Testis (tissue), 3 donors: ENCODE measurements around the gene RHOH. TPM values are rescaled to one million over a fixed set of nuclear protein-coding genes. Genes with fewer than 3 reads are reported as not detected.

Experiments used
- DNase-seq: peaks from one replicate; pipeline ENCODE4 v3.0.0-alpha.2; 2019
- H3K27ac ChIP-seq, 2 donors: fragments of 200-600 bp; sonication (generic); one replicate each; pipeline ENCODE4 v1.5.1; 2019
- H3K27me3 ChIP-seq: fragments of 200-600 bp; sonication (generic); one replicate; pipeline ENCODE4 v1.5.1; 2019
- H3K36me3 ChIP-seq: fragments of 200-600 bp; sonication (generic); one replicate; pipeline ENCODE4 v1.5.1; 2017; ENCODE audit warnings: low read depth; ENCODE audit errors: missing control alignments
- H3K4me1 ChIP-seq: fragments of 200-600 bp; sonication (generic); one replicate; pipeline ENCODE4 v1.5.1; 2019
- H3K4me3 ChIP-seq, 2 donors: fragments of 200-600 bp; sonication (generic); one replicate each; pipeline ENCODE4 v1.5.1; 2017 to 2019
- H3K9me3 ChIP-seq: fragments of 200-600 bp; sonication (generic); one replicate; pipeline ENCODE4 v1.5.1; 2017
- POLR2A ChIP-seq: fragments of 450-650 bp; IDR thresholded peaks from one replicate; pipeline ENCODE4 v1.6.1; 2017; ENCODE audit warnings: antibody characterized with exemption, mild to moderate bottlenecking, moderate library complexity
- WGBS, 2 donors: methylation state at CpG; one replicate each; pipeline ENCODE4 v1.1.5; 2018; 5-methylcytosine and 5-hydroxymethylcytosine counted together
- intact Hi-C: fragments of 100-400 bp; cut with DNase I; formaldehyde crosslinking; loops from one replicate; pipeline ENCODE4 v1.15.1; 2023; ENCODE audit warnings: low total_unique reads
- polyA plus RNA-seq: library from polyadenylated mRNA; stranded (reverse); fragments of 350-450 nt; fragmentation: Illumina TruSeq; extraction: RNeasy Lipid Tissue Mini Kit (QIAGEN cat#74804); gene quantifications from one replicate; pipeline ENCODE4 v1.2.3, GENCODE V29; 2014; ENCODE audit warnings: low read depth, low replicate concordance; ENCODE audit not compliant: insufficient read depth
- total RNA-seq, 2 donors: library from RNA; depleted of rRNA; stranded (reverse); fragments of >200 nt; gene quantifications; one replicate each; pipeline ENCODE4 v1.2.3, GENCODE V29; 2016
- TF ChIP-seq, protein P1 (sequence below), 3 experiments: fragments of 450-650 bp in 2 of 3; fragments of 200-600 bp in 1 of 3; sonication (generic) in 1 of 3; IDR thresholded peaks; one replicate each; pipeline ENCODE4 v1.5.1; 2016 to 2019; ENCODE audit warnings: antibody characterized with exemption in 3 of 3, mild to moderate bottlenecking in 2 of 3, moderate library complexity in 1 of 3

RHOH gene
- total and polyA plus RNA-seq, 3 donors from 2014 or later, result 0.39 to 2.5 (median 1.2) TPM

DNA sequence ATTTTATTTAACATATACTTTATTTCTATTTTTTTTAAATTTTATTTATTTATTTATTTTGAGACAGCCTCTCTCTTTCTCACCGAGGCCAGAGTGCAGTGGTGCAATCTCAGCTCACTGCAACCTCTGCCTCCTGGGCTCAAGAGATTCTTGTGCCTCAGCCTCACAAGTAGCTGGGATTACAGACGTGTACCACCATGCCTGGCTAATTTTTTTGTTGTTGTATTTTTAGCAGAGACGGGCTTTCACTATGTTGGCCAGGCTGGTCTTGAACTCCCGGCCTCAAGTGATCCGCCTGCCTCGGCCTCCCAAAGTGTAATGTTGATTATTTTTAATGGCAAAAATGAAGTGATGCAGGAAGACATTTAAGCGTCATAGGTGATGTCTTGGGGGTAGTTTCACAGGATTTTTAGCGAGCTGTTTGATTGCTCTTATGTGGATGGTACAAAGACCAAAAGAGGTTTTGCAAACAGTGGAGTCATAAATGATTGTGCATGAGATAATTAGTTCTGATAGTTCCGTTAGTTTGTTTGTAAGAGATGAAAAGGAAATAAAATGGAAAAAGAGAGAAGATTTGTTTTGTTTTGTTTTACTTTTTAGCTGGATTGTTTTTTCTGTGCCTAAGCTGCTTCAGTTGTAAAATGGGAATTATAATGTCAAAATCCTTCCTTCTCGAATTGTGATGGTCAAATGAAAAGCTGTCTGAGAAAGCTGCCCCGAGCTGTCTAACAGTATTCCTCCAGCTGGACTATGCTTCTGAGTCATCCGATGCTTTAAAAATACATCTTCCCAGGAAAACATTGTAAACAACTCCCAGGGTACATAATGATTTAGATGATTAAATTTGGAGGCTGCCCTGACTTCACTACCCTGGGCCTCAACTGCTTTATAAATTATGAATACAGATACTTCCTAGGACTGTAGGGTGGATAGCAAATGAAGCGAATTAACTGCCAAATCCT lies 14.7 kb downstream of the RHOH start:
- Histone ChIP-seq H3K27me3 (no peaks in the 10 kb centered on the region), H3K9me3 (no peaks in the 10 kb centered on the region), H3K4me3 (no peak overlapping the region), H3K4me1 (no peaks in the 10 kb centered on the region), H3K27ac (no peak overlapping the region), H3K36me3 (no peaks in the 10 kb centered on the region)
- TF ChIP-seq, protein P1, sequence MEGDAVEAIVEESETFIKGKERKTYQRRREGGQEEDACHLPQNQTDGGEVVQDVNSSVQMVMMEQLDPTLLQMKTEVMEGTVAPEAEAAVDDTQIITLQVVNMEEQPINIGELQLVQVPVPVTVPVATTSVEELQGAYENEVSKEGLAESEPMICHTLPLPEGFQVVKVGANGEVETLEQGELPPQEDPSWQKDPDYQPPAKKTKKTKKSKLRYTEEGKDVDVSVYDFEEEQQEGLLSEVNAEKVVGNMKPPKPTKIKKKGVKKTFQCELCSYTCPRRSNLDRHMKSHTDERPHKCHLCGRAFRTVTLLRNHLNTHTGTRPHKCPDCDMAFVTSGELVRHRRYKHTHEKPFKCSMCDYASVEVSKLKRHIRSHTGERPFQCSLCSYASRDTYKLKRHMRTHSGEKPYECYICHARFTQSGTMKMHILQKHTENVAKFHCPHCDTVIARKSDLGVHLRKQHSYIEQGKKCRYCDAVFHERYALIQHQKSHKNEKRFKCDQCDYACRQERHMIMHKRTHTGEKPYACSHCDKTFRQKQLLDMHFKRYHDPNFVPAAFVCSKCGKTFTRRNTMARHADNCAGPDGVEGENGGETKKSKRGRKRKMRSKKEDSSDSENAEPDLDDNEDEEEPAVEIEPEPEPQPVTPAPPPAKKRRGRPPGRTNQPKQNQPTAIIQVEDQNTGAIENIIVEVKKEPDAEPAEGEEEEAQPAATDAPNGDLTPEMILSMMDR (IDR thresholded peaks at IDR 0.05), result no peak
- TF ChIP-seq POLR2A, result no peak
- intact Hi-C loops, result no loop called here
- DNase-seq, result no peak
- 88 to 92% methylated on average over 13 of the region's 13 CpGs for WGBS, 2 donors

DNA sequence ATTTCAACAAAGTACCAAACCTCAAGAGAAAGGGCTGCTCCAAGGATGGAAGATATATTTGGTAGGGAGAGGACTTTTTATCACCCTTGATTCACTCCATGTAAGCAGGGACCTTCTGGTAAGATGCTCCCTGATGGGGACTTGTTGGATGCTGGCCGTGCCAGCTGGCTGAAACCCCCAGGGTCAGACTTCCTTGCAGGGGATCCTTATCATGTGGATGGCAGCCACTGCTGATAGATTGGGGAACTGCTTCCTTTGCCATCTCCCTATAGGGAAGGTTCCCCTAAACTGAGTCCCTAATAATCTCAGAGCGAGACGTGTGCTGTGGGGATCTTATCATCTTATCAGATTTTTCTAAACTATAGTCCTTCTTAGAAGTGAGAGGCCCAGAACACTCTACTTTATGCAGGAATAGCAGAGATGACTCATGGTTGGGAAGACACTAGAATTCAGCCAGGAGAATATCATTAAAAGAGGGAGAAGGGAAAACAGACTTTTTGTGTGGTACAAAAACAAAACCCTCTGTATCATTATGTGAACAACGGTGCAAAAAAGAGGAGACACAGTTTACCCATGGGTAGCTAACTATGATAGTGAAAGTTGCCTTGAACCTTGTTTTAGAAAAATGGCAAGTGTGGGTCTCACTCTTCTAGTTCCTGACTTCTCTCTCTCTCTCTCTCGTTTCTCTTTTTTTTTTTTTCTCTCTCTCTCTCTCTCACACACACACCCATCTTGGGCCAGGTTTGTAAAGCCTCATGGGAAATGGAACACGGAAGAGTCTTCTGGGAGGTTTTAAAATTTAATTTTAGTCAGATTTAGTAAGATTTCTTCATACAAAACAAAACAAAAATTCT lies 16.1 kb downstream of the RHOH start:
- Histone ChIP-seq H3K9me3 (no peaks in the 10 kb centered on the region), H3K27me3 (no peaks in the 10 kb centered on the region), H3K4me1 (no peaks in the 10 kb centered on the region), H3K4me3 (no peak overlapping the region), H3K36me3 (no peaks in the 10 kb centered on the region), H3K27ac (no peak overlapping the region)
- no peak for DNase-seq
- WGBS, 2 donors, result 46 to 66% methylated on average over 6 of the region's 6 CpGs
- TF ChIP-seq, protein P1 (IDR thresholded peaks at IDR 0.05), result no peak
- TF ChIP-seq POLR2A, result no peak
- intact Hi-C loops, result no loop called here

DNA sequence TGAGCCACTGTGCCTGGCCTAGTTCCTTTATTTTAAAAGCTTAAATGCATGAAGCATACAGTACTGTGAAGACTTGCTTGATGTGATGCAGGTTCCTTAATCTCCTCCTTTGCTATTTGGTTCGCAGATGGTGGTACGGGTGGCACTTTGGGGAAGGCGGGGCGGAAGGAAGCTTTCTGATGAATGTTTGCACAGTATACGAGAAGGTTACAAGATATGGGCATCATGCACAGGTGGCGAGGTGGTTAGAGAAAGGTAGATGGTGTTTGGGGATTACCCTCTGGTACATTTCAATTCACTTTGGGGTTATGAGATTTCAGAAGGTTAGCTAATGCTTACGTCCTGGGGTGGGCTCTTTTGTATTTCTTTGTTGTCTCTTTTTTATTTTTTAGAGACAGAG lies 17.2 kb downstream of the RHOH start:
- no peak for DNase-seq
- Histone ChIP-seq H3K27ac (no peak overlapping the region), H3K4me1 (no peaks in the 10 kb centered on the region), H3K27me3 (no peaks in the 10 kb centered on the region), H3K4me3 (no peak overlapping the region), H3K36me3 (no peaks in the 10 kb centered on the region), H3K9me3 (no peaks in the 10 kb centered on the region)
- intact Hi-C loops, result no loop called here
- WGBS, 2 donors, result 91 to 94% methylated on average over 7 of the region's 7 CpGs
- TF ChIP-seq, protein P1 (IDR thresholded peaks at IDR 0.05), result no peak

DNA sequence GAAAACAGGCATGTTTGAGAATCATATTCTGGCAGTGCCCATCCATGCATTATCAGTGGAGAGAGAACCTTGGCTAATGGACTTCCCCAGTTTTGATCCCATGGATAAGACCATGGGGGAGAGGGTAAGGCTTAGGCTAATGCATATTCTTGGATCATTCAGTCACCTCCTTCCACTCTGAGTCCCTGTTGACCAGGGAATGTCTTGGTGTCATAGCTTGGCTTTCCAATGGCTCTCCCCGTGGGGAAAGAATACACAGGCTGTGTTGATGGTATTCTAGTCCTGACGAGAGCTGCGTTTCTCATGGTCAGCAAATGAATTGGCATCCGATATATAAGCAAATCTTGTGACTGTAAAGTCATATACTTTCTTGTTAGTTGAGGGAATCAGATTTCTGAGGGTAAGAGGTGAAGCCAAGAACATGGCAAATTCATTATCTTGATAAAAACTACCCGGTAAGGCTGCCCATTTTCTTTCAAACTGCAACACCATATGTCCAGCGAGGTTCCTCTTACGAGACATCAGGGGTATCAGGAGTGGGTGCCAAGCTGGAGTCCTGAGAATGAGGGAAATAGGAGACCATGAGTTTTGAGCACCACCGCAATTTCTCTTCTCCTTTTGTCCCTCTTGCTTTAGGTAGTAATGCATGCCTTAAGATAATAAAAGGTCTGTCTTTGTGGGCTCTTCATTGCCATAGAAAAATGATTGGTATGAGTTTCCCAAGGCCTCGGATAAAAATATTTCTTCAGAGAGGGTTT lies 18.0 kb downstream of the RHOH start:
- H3K36me3 ChIP-seq, result no peaks in the 10 kb centered on the region
- intact Hi-C loops, result no loop called here
- no peak for DNase-seq
- no peak for TF ChIP-seq POLR2A
- TF ChIP-seq, protein P1 (IDR thresholded peaks at IDR 0.05), result no peak
- H3K4me3 ChIP-seq, result no peak overlapping the region
- no peaks in the 10 kb centered on the region for H3K9me3 ChIP-seq
- WGBS, 2 donors, result 91 to 95% methylated on average over 9 of the region's 9 CpGs
- H3K27ac ChIP-seq, result no peak overlapping the region
- no peaks in the 10 kb centered on the region for H3K4me1 ChIP-seq
- no peaks in the 10 kb centered on the region for H3K27me3 ChIP-seq
